Astrocyte of the cerebellum (primary cell): ENCODE measurements around the gene PBRM1.
"Not testable (repeated sequence)": the region's sequence is repeated elsewhere in the genome, so short reads cannot be mapped to it uniquely, and the experiment has no call there.

Source experiments
- DNase-seq: peaks from one replicate; pipeline ENCODE4 v3.0.0-alpha.2; 2011; ENCODE audit warnings: low read depth
- H3K4me3 ChIP-seq: 2 replicates; pipeline ENCODE4 v1.5.1; 2011; ENCODE audit warnings: mild to moderate bottlenecking, low read depth, low read length, moderate library complexity
- in situ Hi-C: cut with HindIII; loops from 2 replicates; pipeline ENCODE4 v1.10.0; 2017; ENCODE audit warnings: low sequenced_read_pairs
- TF ChIP-seq, protein P1 (sequence below): IDR thresholded peaks from 2 replicates; pipeline ENCODE4 v1.5.1; 2012; ENCODE audit warnings: low read length, low read depth, moderate library complexity, mild to moderate bottlenecking; ENCODE audit errors: missing control alignments

Gene PBRM1

DNA sequence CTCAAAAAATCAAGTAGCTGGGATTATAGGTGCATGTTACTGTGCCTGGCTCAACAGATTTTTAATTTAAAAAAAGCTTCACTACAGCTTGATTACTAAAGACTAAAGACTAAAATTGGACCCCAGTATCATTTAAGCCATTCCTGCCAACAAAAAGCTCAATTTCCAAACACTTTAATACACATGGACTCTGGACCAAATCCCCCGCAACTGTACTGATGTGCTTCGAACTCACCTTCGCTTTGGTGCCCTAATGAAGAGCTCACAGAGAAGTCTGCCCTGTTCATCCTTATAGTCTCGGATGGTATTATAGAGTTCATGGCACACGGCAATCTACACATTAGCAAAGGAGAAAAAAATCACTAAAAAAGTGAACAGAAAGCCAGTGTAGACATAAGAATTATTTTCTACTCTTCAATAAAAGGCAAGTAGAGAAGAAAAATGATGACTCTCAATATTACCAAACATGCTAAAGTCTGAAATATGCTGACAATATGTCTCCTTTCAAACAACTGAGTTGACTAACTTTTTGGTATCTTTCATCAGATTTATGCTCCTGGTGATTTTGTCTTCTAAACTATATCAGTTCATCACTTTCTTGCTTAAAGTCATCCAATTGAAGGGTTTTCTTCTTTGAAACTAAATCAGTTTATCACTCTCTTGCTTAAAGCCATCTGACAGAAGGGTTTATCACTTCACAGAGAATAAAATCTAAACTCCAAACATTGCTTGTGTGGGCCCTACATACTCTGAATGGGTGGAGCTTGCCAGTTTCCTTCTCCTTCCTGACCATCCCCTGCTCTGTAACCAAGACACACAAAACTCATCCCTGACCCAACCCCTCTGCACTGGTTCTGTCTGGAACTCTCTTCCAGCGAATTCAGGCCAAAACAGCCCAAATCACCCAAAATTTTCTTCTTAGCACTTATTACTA, 7.2 kb downstream of the PBRM1 start:
- DNase-seq: no peak
- H3K4me3 ChIP-seq: no peak overlapping the region
- in situ Hi-C loops: no loop called here
- TF ChIP-seq, protein P1, sequence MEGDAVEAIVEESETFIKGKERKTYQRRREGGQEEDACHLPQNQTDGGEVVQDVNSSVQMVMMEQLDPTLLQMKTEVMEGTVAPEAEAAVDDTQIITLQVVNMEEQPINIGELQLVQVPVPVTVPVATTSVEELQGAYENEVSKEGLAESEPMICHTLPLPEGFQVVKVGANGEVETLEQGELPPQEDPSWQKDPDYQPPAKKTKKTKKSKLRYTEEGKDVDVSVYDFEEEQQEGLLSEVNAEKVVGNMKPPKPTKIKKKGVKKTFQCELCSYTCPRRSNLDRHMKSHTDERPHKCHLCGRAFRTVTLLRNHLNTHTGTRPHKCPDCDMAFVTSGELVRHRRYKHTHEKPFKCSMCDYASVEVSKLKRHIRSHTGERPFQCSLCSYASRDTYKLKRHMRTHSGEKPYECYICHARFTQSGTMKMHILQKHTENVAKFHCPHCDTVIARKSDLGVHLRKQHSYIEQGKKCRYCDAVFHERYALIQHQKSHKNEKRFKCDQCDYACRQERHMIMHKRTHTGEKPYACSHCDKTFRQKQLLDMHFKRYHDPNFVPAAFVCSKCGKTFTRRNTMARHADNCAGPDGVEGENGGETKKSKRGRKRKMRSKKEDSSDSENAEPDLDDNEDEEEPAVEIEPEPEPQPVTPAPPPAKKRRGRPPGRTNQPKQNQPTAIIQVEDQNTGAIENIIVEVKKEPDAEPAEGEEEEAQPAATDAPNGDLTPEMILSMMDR: no peak

DNA sequence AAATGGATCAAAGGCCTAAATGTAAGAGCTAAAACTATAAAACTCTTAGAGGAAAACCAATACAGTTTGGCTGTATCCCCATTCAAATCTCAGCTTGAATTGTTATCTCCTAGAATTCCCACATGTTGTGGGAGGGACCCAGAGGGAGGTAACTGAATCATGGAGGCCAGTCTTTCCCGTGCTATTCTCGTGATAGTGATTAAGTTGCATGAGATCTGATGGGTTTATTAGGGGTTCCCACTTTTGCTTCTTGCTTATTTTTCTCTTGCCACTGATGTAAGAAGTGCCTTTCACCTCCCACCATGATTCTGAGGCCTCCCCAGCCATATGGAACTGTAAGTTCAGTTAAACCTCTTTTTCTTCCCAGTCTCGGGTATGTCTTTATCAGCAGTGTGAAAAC, 9.5 kb downstream of the PBRM1 start:
- H3K4me3 ChIP-seq, DNase-seq, in situ Hi-C loops: not testable (repeated sequence)

DNA sequence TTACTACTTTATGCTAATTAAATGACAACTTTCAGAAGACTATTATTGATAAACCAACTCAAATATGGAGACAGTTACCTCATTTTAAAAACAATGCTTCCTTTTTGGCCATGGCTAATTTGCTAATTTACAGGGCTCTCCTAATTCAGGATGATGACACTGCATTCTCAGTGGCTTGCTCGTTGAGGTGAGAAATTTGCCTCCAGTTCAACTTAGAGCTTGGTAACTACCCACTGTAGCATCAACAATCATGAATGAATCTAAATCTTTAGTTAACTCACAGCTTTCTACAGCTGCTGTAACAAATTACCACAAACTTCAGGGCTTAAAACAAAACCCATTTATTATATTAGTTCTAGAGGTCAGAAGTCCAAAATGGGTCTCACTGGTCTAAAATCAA, 14.0 kb downstream of the PBRM1 start:
- TF ChIP-seq, protein P1: no peak
- DNase-seq: no peak
- in situ Hi-C loops: no loop called here
- H3K4me3 ChIP-seq: no peak overlapping the region

DNA sequence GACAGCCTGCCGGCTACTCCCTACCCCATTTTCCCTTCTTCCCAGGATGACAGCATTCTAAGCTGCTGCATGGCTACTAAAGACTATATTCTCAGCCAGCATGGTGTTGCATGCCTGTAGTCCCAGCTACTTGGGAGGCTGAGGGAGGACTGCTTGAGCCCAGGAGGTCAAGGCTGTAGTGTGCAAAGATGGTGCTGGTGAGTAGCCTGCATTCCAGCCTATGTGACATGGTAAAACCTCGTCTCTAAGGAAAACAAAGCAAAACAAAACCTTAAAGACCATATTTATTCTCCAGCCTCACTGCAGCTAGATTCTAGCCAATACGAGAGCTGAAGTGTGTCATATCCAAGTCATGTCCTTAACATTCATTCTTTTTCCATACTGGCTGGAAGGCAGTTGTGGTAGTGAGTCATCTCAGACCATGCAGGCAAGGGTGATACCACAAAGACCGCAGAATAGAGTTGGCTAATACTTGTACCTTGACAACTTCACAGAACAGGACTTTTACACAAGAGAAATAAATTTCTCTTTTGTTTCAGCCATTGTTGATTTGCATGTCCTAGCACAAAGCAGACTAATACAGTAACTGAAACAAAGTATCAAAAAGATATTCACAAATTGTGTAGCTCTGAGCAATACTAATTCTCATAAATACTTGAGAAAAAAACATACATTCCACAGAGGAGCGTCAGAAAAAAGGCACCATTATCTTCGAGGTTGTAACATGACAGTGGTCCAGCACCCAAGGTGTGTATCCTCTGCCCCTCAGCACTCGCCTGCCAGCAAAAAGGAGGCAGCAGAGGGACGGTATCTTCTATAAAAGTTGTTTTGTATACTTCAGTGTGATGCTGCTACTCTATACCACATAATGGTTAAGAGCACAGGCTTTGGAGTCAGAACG, 14.8 kb downstream of the PBRM1 start:
- DNase-seq: peak; percentile 99
- TF ChIP-seq, protein P1: no peak
- H3K4me3 ChIP-seq: peak overlapping the region; percentile 9
- in situ Hi-C loops: no loop called here

DNA sequence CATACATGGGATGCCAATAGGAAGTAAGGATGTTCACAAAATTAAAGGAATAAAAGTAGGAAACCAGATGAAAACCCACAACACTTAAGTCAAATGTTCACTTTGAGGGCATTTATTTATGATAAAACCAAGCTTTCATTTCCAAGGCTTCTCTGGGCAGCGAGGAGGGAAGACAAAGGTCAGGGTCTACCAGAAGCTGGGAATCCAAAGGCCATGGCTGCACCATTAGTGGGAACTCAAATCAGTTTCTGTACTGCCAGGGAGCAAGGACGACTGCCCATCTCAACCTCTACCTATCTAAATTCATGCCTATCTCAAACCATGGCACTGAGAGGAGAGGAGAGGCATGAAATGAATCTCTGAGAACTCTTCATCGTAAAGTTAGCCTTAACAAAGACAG, 22.6 kb downstream of the PBRM1 start:
- TF ChIP-seq, protein P1: no peak
- DNase-seq: no peak
- in situ Hi-C loops: no loop called here
- H3K4me3 ChIP-seq: no peak overlapping the region

DNA sequence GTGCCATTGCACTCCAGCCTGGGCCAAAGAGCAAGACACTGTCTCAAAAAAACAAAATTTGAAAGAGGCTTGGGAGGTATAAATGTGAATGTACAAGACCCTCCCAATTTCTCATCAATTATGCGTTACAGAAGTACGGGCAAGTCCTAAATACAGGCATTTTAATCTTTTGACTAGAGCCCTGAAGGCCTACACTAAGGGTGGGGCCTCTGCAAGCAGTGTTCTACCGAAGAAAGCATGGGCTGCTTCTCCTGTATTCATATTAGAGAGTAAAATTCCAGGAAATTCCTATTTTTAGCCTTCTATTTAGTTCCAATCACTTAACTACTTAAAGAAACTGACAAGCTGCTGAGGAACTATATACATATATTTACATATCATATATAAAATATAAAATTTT, 25.7 kb downstream of the PBRM1 start:
- in situ Hi-C loops: no loop called here
- no peak overlapping the region for H3K4me3 ChIP-seq
- DNase-seq: no peak
- TF ChIP-seq, protein P1: no peak

DNA sequence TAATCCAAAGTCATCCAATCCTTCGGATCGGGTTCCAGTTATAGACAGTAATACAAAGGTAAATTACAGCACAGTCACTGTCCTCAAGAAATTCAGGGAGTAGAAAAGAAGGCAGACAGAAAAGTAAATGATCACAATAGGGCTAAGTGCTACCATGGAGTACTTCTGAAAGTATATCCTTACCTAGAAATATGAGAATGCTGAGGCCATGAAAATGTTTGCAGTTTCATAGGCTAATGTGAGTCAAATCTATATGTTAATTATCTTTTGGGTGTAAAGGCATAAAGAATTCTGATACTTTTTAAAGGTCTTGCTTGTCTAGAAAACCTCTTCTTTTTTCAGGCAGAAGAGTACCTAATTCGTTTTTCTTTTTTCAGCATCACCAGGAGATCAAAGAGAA, 29.8 kb downstream of the PBRM1 start:
- H3K4me3 ChIP-seq: no peak overlapping the region
- no peak for DNase-seq
- in situ Hi-C loops: no loop called here
- TF ChIP-seq, protein P1: no peak
